K562 (cell line): ENCODE results near the gene SPATA2. TPM values are rescaled to one million over a fixed set of nuclear protein-coding genes. Genes with fewer than 3 reads are reported as not detected.

Source experiments
- ATAC-seq: fragments of 200-7000 bp; cut with Tn5 transposase; 3 replicates; pipeline ENCODE4 v1.9.1; 2020; ENCODE audit warnings: moderate library complexity
- BruUV-seq: library from RNA; stranded (reverse); fragments of 400-500 nt; replicated peaks from 2 replicates; lab custom pipeline; 2021; lab: Mats Ljungman, UMichigan
- CTCF ChIA-PET: fragments of 300-600 bp; formaldehyde crosslinking; extraction: SDS; loops from one replicate; lab custom pipeline; 2021; ENCODE audit warnings: low intra/inter-chr PET ratio; lab: Yijun Ruan, JAX
- POLR2A ChIA-PET: fragments of 300-600, 350-650 bp; sonication (Branson Sonifier 250); formaldehyde crosslinking; extraction: SDS; loops from one replicate; lab custom pipeline; 2021; ENCODE audit warnings: antibody characterized with exemption, inconsistent platforms; lab: Yijun Ruan, JAX
- DNase-seq, 4 experiments: peaks; one replicate each; pipeline versions ENCODE4 v3.0.0 to v3.0.0-alpha.2; 2011 to 2018; ENCODE audit warnings: low spot score in 3 of 4, mixed read lengths in 3 of 4; ENCODE audit errors: extremely low read depth in 1 of 4
- FAIRE-seq: peaks from 2 replicates; lab custom pipeline; 2011; peaks lifted over from hg19 to GRCh38; lab: Jason Lieb, UNC
- H2AFZ ChIP-seq: 2 replicates; pipeline ENCODE4 v1.6.0; 2011; ENCODE audit warnings: low read depth, low read length, control low read depth, inconsistent platforms
- H3K27ac ChIP-seq: fragments of 200-600 bp; 3 replicates; pipeline ENCODE4 v1.8.0; 2011; ENCODE audit warnings: low read depth, mild to moderate bottlenecking, control low read depth, inconsistent platforms, low read length, moderate library complexity, mixed read lengths; ENCODE audit errors: extremely low read depth
- H3K27me3 ChIP-seq, 2 experiments: fragments of 300-600 bp in 1 of 2; 2 replicates in 1 of 2; 3 replicates in 1 of 2; pipeline versions ENCODE4 v1.6.0 to v1.8.0; 2011; ENCODE audit warnings: inconsistent platforms in 2 of 2, low read length in 2 of 2, mild to moderate bottlenecking in 1 of 2, mixed read lengths in 1 of 2, moderate library complexity in 1 of 2; ENCODE audit not compliant: control insufficient read depth in 2 of 2, insufficient read depth in 2 of 2
- H3K36me3 ChIP-seq: fragments of 300-600 bp; 3 replicates; pipeline ENCODE4 v1.8.0; 2011; ENCODE audit warnings: mild to moderate bottlenecking, low read length, inconsistent platforms; ENCODE audit not compliant: control insufficient read depth, insufficient read depth
- H3K4me1 ChIP-seq, 2 experiments: fragments of 200-600 bp in 1 of 2; replicated peaks in 1 of 2; 2 replicates in 1 of 2; 3 replicates in 1 of 2; pipeline versions ENCODE4 v1.5.1 to v1.8.0; 2011; ENCODE audit warnings: inconsistent platforms in 2 of 2, low read length in 2 of 2, mild to moderate bottlenecking in 1 of 2, mixed read lengths in 1 of 2, moderate library complexity in 1 of 2; ENCODE audit not compliant: control insufficient read depth in 2 of 2, insufficient read depth in 2 of 2
- H3K4me2 ChIP-seq: 2 replicates; pipeline ENCODE4 v1.6.1; 2011; ENCODE audit warnings: low read length, control low read depth, inconsistent platforms, mixed read lengths; ENCODE audit not compliant: insufficient read depth
- H3K4me3 ChIP-seq: fragments of 200-600 bp; sonication (generic), shearing (Covaris generic); 2 replicates; pipeline ENCODE4 v1.5.1; 2016; ENCODE audit warnings: control low read depth, inconsistent platforms
- H3K79me2 ChIP-seq: fragments of 200-600 bp; 3 replicates; pipeline ENCODE4 v1.8.0; 2011; ENCODE audit warnings: low read length, inconsistent platforms; ENCODE audit not compliant: control insufficient read depth, insufficient read depth
- H3K9ac ChIP-seq, 2 experiments: 2 replicates each; pipeline versions ENCODE4 v1.6.0 to v1.6.1; 2011; ENCODE audit warnings: low read depth in 2 of 2, low read length in 2 of 2, control low read depth in 1 of 2, inconsistent platforms in 1 of 2, mild to moderate bottlenecking in 1 of 2, mixed read lengths in 1 of 2; ENCODE audit not compliant: insufficient read depth in 1 of 2
- H3K9me1 ChIP-seq: one replicate; pipeline ENCODE4 v1.6.0; 2011; ENCODE audit warnings: inconsistent platforms, mild to moderate bottlenecking, low read length, moderate library complexity; ENCODE audit not compliant: control insufficient read depth, insufficient read depth
- H3K9me3 ChIP-seq: replicated peaks from 2 replicates; pipeline ENCODE4 v1.5.1; 2011; ENCODE audit warnings: low read depth, low read length, inconsistent platforms; ENCODE audit not compliant: control insufficient read depth, insufficient read depth
- H4K20me1 ChIP-seq: replicated peaks from 2 replicates; pipeline ENCODE4 v1.6.1; 2011; ENCODE audit warnings: low read length, inconsistent platforms, mixed read lengths; ENCODE audit not compliant: control insufficient read depth, insufficient read depth
- CBFA2T2 ChIP-seq: fragments of 450-650 bp; conservative IDR thresholded peaks from 2 replicates; pipeline ENCODE4 v1.6.1; 2017; ENCODE audit warnings: mild to moderate bottlenecking
- CBX8 ChIP-seq: fragments of 200-600 bp; sonication (generic); IDR thresholded peaks from 2 replicates; pipeline ENCODE4 v1.6.1; 2012; ENCODE audit warnings: borderline replicate concordance, mixed run types, low read depth, mild to moderate bottlenecking, moderate library complexity, mixed read lengths, low read length, control low read depth, inconsistent platforms; ENCODE audit not compliant: poor library complexity, severe bottlenecking; ENCODE audit errors: extremely low read depth
- CCNT2 ChIP-seq: IDR thresholded peaks from 2 replicates; pipeline ENCODE4 v1.6.1; 2011; ENCODE audit warnings: borderline replicate concordance, low read depth, mild to moderate bottlenecking, moderate library complexity, mixed read lengths, low read length; ENCODE audit not compliant: insufficient read length; ENCODE audit errors: extremely low read depth
- COPS2 ChIP-seq: fragments of 450-650 bp; conservative IDR thresholded peaks from 2 replicates; pipeline ENCODE4 v1.6.1; 2016; ENCODE audit warnings: mild to moderate bottlenecking, moderate library complexity
- FOXA1 ChIP-seq: fragments of 450-650 bp; IDR thresholded peaks from 2 replicates; pipeline ENCODE4 v1.6.1; 2016; ENCODE audit warnings: mild to moderate bottlenecking, borderline replicate concordance
- GATAD2A ChIP-seq: fragments of 450-650 bp; IDR thresholded peaks from 2 replicates; pipeline ENCODE4 v1.6.1; 2017
- HDAC3 ChIP-seq: fragments of 450-650 bp; IDR thresholded peaks from 2 replicates; pipeline ENCODE4 v1.6.1; 2018; ENCODE audit warnings: borderline replicate concordance, mild to moderate bottlenecking, moderate library complexity; ENCODE audit not compliant: partially characterized antibody
- KLF16 ChIP-seq: IDR thresholded peaks from 2 replicates; pipeline ENCODE4 v1.6.1; 2016; ENCODE audit warnings: antibody characterized with exemption
- MECOM ChIP-seq: fragments of 250-450 bp; sonication (Bioruptor Pico); IDR thresholded peaks from 2 replicates; pipeline ENCODE4 v1.8.0; 2022; ENCODE audit warnings: inconsistent platforms
- MTA1 ChIP-seq: fragments of 450-650 bp; IDR thresholded peaks from 2 replicates; pipeline ENCODE4 v1.6.1; 2017; ENCODE audit warnings: borderline replicate concordance
- MYBL2 ChIP-seq, 2 experiments: fragments of 450-650 bp in 1 of 2; sonication (generic) in 1 of 2; formaldehyde crosslinking in 1 of 2; IDR thresholded peaks; 2 replicates each; pipeline versions ENCODE4 v1.6.1 to v1.8.1; 2017 to 2022; ENCODE audit warnings: borderline replicate concordance in 1 of 2, inconsistent platforms in 1 of 2, low read depth in 1 of 2, mild to moderate bottlenecking in 1 of 2, missing genetic modification reagents in 1 of 2, moderate library complexity in 1 of 2
- RFX1 ChIP-seq: fragments of 450-650 bp; IDR thresholded peaks from 2 replicates; pipeline ENCODE4 v1.6.1; 2016; ENCODE audit warnings: mild to moderate bottlenecking, moderate library complexity
- RFX5 ChIP-seq: IDR thresholded peaks from 2 replicates; pipeline ENCODE4 v1.6.1; 2011; ENCODE audit warnings: low read depth, mild to moderate bottlenecking, improper control_type of control experiment, low read length
- ZKSCAN1 ChIP-seq: fragments of 150-350 bp; IDR thresholded peaks from 2 replicates; pipeline ENCODE4 v1.6.1; 2016; ENCODE audit warnings: low read depth, low read length
- ZNF766 ChIP-seq: fragments of 200-800 bp; sonication (Bioruptor generic); conservative IDR thresholded peaks from 2 replicates; pipeline ENCODE4 v1.6.1; 2016; ENCODE audit warnings: missing genetic modification characterization, missing compliant biosample characterization
- whole genome bisulfite sequencing: fragments of 100-300 bp; shearing (Covaris generic); methylation state at CpG from one replicate; pipeline ENCODE4 v1.1.6; 2016; ENCODE audit warnings: low coverage, mixed read lengths; ENCODE audit not compliant: insufficient coverage; ENCODE audit errors: missing lambda C conversion rate; 5-methylcytosine and 5-hydroxymethylcytosine counted together
- in situ Hi-C: fragments of 300-500 bp; cut with MboI; formaldehyde crosslinking; loops from 4 replicates; pipeline ENCODE4 v1.15.0; 2018; ENCODE audit warnings: inconsistent platforms, mixed read lengths
- intact Hi-C: fragments of 100-400 bp; cut with micrococcal nuclease; formaldehyde crosslinking; loops from 2 replicates; pipeline ENCODE4 v1.14.2; 2022
- polyA plus RNA-seq, 8 experiments: library from polyadenylated mRNA; depleted of rRNA in 4 of 8; stranded (reverse) in 5 of 8; unstranded in 3 of 8; fragments of >200 nt; fragmentation: Nextera tagmentation in 2 of 8; fragmentation: Illumina TruSeq in 1 of 8; extraction: Ambion mirVana in 2 of 8; extraction: Trizol in 1 of 8; gene quantifications; 2 replicates each; pipeline versions ENCODE4 v1.2.1 to v1.2.3, GENCODE V29; 2011 to 2014; ENCODE audit warnings: inconsistent platforms in 1 of 8, missing spikeins in 1 of 8
- total RNA-seq, 7 experiments: library from RNA; depleted of rRNA in 6 of 7; stranded (reverse); fragments of >200 nt in 6 of 7; fragmentation: Illumina TruSeq in 2 of 7; extraction: Trizol in 2 of 7; gene quantifications; 2 replicates each; pipeline versions ENCODE4 v1.2.1 to v1.2.3, GENCODE V29; 2011 to 2021; ENCODE audit warnings: low replicate concordance in 1 of 7
- TF ChIP-seq, protein P1 (sequence below): fragments of 250-450 bp; sonication (Bioruptor Pico); IDR thresholded peaks from 2 replicates; pipeline ENCODE4 v1.9.0; 2021; ENCODE audit warnings: mild to moderate bottlenecking, inconsistent platforms
- TF ChIP-seq, protein P2 (sequence below): sonication (generic); formaldehyde crosslinking; IDR thresholded peaks from 2 replicates; pipeline ENCODE4 v1.8.0; 2022; ENCODE audit warnings: mild to moderate bottlenecking, missing genetic modification reagents
- TF ChIP-seq, protein P3 (sequence below): fragments of 250-450 bp; sonication (Bioruptor Pico); IDR thresholded peaks from 2 replicates; pipeline ENCODE4 v1.8.0; 2021; ENCODE audit warnings: mild to moderate bottlenecking, moderate library complexity
- TF ChIP-seq, protein P4 (sequence below): fragments of 450-650 bp; formaldehyde crosslinking; IDR thresholded peaks from 2 replicates; pipeline ENCODE4 v1.4.0; 2022; ENCODE audit warnings: mild to moderate bottlenecking, moderate library complexity

SPATA2 gene
- total and polyA plus RNA-seq, 9 of the 15 experiments (the other 6 are each of a cell fraction or from before 2014, with no cell fraction given), result 0.46 to 8.2 (median 2.7) TPM

DNA sequence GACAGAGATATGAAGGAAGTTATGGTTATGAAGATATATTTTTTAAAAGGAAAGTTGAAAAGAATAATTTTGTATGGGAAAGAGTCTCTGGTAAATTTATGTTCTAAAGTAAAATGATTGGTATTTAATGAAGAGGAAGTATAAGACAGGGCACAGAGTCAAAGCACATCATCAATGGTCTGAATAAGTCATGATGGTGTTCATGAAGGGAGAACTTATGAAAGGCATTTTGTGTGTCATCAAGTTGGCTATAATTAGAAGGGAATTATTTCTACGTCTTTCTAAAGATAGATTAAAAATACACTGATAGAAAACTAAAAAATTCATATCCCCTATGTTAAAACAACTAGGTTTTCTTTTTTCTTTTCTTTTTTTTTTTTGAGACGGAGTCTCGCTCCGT is 46.1 kb upstream of the SPATA2 start:
- ATAC-seq, result no peak
- Histone ChIP-seq H2AFZ (no peak overlapping the region), H3K4me2 (no peak overlapping the region), H3K9ac (no peak overlapping the region), H3K27me3 (no peaks in the 10 kb centered on the region), H3K4me1 (peaks cover 3% of the 10 kb centered on the region in 2 experiments; a peak in 3 of 5 replicates), H3K27ac (no peak overlapping the region), H3K9me1 (no peaks in the 10 kb centered on the region), H3K79me2 (no peaks in the 10 kb centered on the region), H3K4me3 (no peak overlapping the region), H3K9me3 (no peaks in the 10 kb centered on the region), H3K36me3 (peaks cover 20% of the 10 kb centered on the region; the same call in 1 of the 3 replicates), H4K20me1 (no peaks in the 10 kb centered on the region)
- no peak for DNase-seq
- BruUV-seq, result no TSS peak
- ChIA-PET POLR2A (no interaction called here), CTCF (no interaction called here)
- FAIRE-seq, result no peak
- in situ Hi-C loops, result no loop called here
- 89% methylated on average over 1 of the region's 4 CpGs for WGBS
- intact Hi-C loops, result no loop called here
- TF ChIP-seq KLF16, result no peak
- TF ChIP-seq, protein P1, sequence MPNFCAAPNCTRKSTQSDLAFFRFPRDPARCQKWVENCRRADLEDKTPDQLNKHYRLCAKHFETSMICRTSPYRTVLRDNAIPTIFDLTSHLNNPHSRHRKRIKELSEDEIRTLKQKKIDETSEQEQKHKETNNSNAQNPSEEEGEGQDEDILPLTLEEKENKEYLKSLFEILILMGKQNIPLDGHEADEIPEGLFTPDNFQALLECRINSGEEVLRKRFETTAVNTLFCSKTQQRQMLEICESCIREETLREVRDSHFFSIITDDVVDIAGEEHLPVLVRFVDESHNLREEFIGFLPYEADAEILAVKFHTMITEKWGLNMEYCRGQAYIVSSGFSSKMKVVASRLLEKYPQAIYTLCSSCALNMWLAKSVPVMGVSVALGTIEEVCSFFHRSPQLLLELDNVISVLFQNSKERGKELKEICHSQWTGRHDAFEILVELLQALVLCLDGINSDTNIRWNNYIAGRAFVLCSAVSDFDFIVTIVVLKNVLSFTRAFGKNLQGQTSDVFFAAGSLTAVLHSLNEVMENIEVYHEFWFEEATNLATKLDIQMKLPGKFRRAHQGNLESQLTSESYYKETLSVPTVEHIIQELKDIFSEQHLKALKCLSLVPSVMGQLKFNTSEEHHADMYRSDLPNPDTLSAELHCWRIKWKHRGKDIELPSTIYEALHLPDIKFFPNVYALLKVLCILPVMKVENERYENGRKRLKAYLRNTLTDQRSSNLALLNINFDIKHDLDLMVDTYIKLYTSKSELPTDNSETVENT, result no peak
- no peak for TF ChIP-seq RFX1
- no peak for TF ChIP-seq GATAD2A
- no peak for TF ChIP-seq MECOM (CRISPR knock-in tag)
- TF ChIP-seq ZKSCAN1, result no peak
- TF ChIP-seq RFX5, result no peak
- TF ChIP-seq, protein P2, sequence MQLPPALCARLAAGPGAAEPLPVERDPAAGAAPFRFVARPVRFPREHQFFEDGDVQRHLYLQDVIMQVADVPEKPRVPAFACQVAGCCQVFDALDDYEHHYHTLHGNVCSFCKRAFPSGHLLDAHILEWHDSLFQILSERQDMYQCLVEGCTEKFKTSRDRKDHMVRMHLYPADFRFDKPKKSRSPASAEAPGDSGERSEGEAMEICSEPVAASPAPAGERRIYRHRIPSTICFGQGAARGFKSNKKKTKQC (CRISPR knock-in tag), result no peak
- TF ChIP-seq, protein P3, sequence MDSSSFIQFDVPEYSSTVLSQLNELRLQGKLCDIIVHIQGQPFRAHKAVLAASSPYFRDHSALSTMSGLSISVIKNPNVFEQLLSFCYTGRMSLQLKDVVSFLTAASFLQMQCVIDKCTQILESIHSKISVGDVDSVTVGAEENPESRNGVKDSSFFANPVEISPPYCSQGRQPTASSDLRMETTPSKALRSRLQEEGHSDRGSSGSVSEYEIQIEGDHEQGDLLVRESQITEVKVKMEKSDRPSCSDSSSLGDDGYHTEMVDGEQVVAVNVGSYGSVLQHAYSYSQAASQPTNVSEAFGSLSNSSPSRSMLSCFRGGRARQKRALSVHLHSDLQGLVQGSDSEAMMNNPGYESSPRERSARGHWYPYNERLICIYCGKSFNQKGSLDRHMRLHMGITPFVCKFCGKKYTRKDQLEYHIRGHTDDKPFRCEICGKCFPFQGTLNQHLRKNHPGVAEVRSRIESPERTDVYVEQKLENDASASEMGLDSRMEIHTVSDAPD (CRISPR knock-in tag), result no peak
- TF ChIP-seq MYBL2 (IDR thresholded peaks at IDR 0.05; ENCODE audit: low read depth), result no peak
- TF ChIP-seq MYBL2 (CRISPR knock-in tag; IDR thresholded peaks at IDR 0.05; ENCODE audit: borderline replicate concordance), result no peak
- TF ChIP-seq HDAC3, result no peak
- TF ChIP-seq, protein P4, sequence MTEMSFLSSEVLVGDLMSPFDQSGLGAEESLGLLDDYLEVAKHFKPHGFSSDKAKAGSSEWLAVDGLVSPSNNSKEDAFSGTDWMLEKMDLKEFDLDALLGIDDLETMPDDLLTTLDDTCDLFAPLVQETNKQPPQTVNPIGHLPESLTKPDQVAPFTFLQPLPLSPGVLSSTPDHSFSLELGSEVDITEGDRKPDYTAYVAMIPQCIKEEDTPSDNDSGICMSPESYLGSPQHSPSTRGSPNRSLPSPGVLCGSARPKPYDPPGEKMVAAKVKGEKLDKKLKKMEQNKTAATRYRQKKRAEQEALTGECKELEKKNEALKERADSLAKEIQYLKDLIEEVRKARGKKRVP (CRISPR knock-in tag), result no peak
- TF ChIP-seq ZNF766 (CRISPR knock-in tag), result no peak
- TF ChIP-seq CBX8, result no peak
- TF ChIP-seq CBFA2T2, result no peak
- no peak for TF ChIP-seq FOXA1
- no peak for TF ChIP-seq MTA1
- TF ChIP-seq CCNT2, result no peak
- no peak for TF ChIP-seq COPS2
